ENCODE data around the gene PIPOX.

- TF ChIP-seq POLR2AphosphoS5 (IDR thresholded peaks at IDR 0.05; ENCODE audit: borderline replicate concordance, low read depth, low read length) (no peak), EZH2 (IDR thresholded peaks at IDR 0.05) (no peak)
Observed at GRCh38 chr17:29102046-29102445, 59.1 kb downstream of the PIPOX start.

Measured in SK-N-MC (cell line).